Suppressor macrophage treated with lipopolysaccharide for 1 hour (primary cell): ENCODE results near the gene CACNA1C.

Source experiments
- DNase-seq, 3 donors: peaks; one replicate each; pipeline ENCODE4 v3.0.0-alpha.2; 2020 to 2022

The CACNA1C gene

GRCh38 chr12:2263901-2264300, 211.1 kb downstream of the CACNA1C start:
- no peak for DNase-seq

GRCh38 chr12:2264651-2265232, 212.0 kb downstream of the CACNA1C start:
- DNase-seq, result no peak

GRCh38 chr12:2265461-2266167, 212.8 kb downstream of the CACNA1C start:
- no peak for DNase-seq

- DNase-seq, result no peak
These were observed 214.2 kb downstream of the CACNA1C start for GRCh38 chr12:2266666-2267620.

GRCh38 chr12:2267703-2268470, 215.1 kb downstream of the CACNA1C start:
- no peak for DNase-seq

GRCh38 chr12:2268471-2269286, 215.9 kb downstream of the CACNA1C start:
- no peak for DNase-seq

GRCh38 chr12:2270846-2271245, 218.1 kb downstream of the CACNA1C start:
- DNase-seq, result no peak

- DNase-seq, result no peak
These were observed 219.2 kb downstream of the CACNA1C start for GRCh38 chr12:2271961-2272360.

- peak in 1 of 3 donors; percentile 22 for DNase-seq
These were observed 220.5 kb downstream of the CACNA1C start for GRCh38 chr12:2273288-2273687.

- DNase-seq, result no peak
These were observed 221.0 kb downstream of the CACNA1C start for GRCh38 chr12:2273751-2274150.

GRCh38 chr12:2274733-2275132, 221.9 kb downstream of the CACNA1C start:
- DNase-seq, result no peak

- no peak for DNase-seq
These were observed 223.7 kb downstream of the CACNA1C start for GRCh38 chr12:2276288-2277033.

- no peak for DNase-seq
These were observed 224.8 kb downstream of the CACNA1C start for GRCh38 chr12:2277492-2278155.

- no peak for DNase-seq
These were observed 228.7 kb downstream of the CACNA1C start for GRCh38 chr12:2281446-2281845.

GRCh38 chr12:2282318-2282717, 229.5 kb downstream of the CACNA1C start:
- DNase-seq, result no peak

- no peak for DNase-seq
These were observed 230.7 kb downstream of the CACNA1C start for GRCh38 chr12:2283480-2283879.

GRCh38 chr12:2283916-2284315, 231.1 kb downstream of the CACNA1C start:
- DNase-seq, result peak; percentile 29 to 50 (median 39)

- DNase-seq, result peak in 2 of 3 donors; percentile 32 to 45
These were observed 231.6 kb downstream of the CACNA1C start for GRCh38 chr12:2284321-2284813.

GRCh38 chr12:2284857-2285256, 232.1 kb downstream of the CACNA1C start:
- peak; percentile 69 to 86 (median 76) for DNase-seq

GRCh38 chr12:2285462-2285861, 232.7 kb downstream of the CACNA1C start:
- DNase-seq, result no peak
